GM10266 (cell line): ENCODE results near the gene ETFB.

ENCODE experiments used
- DNase-seq: peaks from one replicate; pipeline ENCODE4 v3.0.0; 2012; ENCODE audit errors: extremely low spot score
- CTCF ChIP-seq: IDR thresholded peaks from 2 replicates; pipeline ENCODE4 v1.5.1; 2012; ENCODE audit warnings: mild to moderate bottlenecking, low read depth; ENCODE audit not compliant: control insufficient read depth, insufficient read depth; ENCODE audit errors: missing control alignments

The ETFB gene

DNA sequence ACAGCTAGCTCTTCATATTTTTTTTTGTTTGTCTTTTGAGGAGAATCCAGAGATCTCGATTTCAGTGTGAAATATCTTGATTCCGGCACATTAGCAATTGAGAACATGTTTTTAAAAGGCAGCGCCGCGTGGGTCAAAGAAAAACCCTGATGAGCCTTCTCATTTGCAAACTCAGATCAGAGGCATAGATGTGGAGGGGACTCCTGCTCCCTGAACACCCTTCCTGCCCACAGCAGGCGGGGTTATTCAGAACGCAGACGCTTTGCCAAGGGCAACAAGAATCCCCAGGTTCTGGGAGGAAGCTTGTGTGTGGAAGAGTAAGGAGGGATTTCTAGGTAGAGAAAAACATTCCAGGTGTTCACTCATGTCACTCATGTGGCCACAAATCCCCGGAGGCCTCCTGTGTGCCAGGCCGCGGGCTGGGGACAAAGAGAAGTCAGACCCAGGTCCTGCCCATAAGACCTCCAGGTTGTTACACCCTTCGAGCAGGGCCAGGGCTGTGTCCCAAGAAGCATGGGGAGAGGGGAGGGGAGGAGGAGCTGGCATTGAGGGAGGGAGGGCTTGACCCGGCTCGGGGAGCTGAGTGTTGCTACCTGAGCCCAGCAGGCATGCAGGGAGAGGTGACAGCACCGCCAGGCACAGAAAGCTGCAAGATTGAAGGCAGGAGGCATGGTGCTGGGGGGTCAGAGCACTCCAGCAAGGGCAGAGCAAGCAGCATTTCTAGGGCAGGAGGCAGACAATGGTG is 70.6 kb downstream of the ETFB start:
- no peak for TF ChIP-seq CTCF
- DNase-seq, result no peak
